ENCODE results near the gene CRELD2. TPM values are rescaled to one million over a fixed set of nuclear protein-coding genes. Genes with fewer than 3 reads are reported as not detected.

Gene CRELD2
- total and polyA plus RNA-seq, 3 experiments from 2014 or later: 49.4 to 53.2 (median 50.7) TPM

DNA sequence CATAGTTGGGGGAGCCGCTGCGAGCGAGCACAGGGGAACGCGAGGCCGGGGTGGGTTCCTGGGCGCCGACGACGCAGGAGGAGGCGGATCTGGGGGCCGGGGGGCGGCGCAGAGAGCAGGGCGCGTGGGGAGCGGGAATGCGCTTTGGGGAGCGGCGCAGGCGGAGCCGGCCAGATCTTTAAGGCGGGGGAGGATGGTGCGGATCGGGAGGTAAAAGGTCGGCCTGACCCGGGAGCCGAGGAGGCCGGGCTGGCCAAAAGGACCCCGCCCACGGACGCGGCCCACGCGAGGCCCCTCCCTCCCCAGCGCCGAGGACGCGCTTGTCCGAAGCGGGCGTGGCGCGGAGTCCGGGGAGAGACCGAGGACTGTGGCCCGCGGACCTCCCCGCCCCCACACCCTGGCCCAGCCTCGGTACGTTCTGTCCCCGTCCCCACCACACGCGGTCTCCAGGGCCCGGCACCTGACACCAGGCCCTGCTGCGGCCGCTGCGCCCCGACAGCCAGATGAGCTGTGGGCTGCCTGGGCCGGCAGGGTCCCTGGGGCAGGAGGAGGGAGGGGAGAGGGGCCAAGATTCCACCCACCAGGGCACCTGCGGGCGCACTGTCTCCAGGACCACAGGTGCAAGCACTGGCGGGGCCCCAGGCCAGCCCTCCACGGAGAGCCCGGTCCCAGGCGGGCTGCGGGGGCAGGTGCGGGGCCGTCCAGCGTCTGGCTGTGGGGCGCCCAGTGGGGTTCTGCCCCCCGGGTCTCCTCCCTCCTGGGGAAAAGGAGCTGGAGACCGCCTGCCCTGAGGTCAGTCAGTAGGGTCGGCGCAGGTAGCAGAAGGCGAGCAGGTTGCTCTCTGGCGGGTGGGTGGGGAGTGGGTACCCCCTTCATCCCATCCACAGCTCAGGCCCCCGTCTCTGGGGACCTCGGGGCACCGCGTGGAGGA, 53.1 kb downstream of the CRELD2 start:
- peak overlapping the region; percentile 47 for H3K27ac ChIP-seq (ENCODE audit: low read depth, low read length)
- ChIA-PET POLR2A (interaction anchor here (0.6 to 3.0 kb wide), 3 partner anchors 10 to 35 kb away, joined by 3 to 30 read pairs (median 5); partner anchors contain the start of gene PIM3), CTCF (interaction anchor here (0.7 to 1.6 kb wide), 4 partner anchors 9 to 38 kb away, joined by 3 to 5 read pairs (median 3); partner anchors contain the start of gene PIM3)
- no peaks in the 10 kb centered on the region for H3K27me3 ChIP-seq (ENCODE audit: insufficient read depth, low read length, poor library complexity, severe bottlenecking)
- no peaks in the 10 kb centered on the region for H3K9me3 ChIP-seq (ENCODE audit: low read length)
- no peaks in the 10 kb centered on the region for H3K36me3 ChIP-seq (ENCODE audit: insufficient read depth, low read length)
- H3K4me3 ChIP-seq (ENCODE audit: low read length): peak overlapping the region; percentile 63
- Mint-ChIP-seq H3K9me3 (peaks cover 0 to 2% (median 0%) of the 10 kb centered on the region in 5 donors), H3K4me3 (peak overlapping the region; percentile 80 to 91 (median 84)), H3K36me3 (peaks cover 0 to 2% (median 0%) of the 10 kb centered on the region in 3 donors), H3K27me3 (peaks cover 0 to 4% of the 10 kb centered on the region in 2 donors), H3K27ac (peak overlapping the region; percentile 18 to 100 (median 98)), H3K4me1 (peaks cover 18 to 36% (median 20%) of the 10 kb centered on the region in 3 donors)
- DNase-seq: peak in 1 of 5 donors; percentile 60
- peaks cover 33% of the 10 kb centered on the region for H3K4me1 ChIP-seq (ENCODE audit: insufficient read depth, low read length)

DNA sequence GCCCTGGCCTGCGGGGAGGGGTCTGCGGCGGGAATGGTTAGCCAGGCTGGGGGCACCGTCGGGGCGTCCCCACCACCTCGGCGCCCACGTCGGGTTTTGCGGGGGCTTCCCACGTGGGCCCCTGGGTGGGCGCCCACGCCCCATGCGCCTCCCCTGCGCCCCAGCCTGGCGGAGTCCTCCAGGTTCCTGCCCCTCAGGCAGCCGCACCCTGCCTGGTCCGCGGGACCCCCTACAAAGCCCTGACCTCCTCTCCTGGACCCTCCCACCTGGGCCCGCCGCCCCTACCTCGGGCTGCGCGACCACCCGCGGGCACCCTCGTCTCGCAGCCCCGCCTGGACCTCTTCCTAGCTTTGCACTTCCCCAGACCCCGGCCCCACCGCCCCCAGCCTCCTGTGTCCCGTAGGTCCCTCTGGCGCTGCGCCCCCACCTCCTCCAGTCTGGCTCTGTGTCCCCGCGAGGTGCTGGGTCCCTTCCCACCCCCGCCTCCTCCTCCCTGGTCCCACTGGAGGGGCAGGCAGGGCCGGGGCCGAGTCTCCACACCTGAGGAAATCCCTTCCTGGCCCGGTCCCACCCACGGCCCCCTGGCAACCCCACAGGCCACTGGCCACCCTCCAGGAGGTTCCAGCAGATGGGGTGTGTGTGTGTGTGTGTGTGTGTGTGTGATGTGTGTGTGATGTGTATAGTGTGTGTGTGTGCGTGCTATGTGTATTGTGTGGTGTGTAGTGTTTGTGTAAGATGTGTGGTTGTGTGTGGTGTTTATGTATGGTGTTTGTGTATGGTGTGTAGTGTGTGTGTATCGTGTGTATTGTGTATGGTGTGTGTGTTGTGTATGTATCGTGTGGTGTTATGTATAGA, 54.0 kb downstream of the CRELD2 start:
- Histone ChIP-seq H3K4me3 (ENCODE audit: low read length) (no peak overlapping the region), H3K27ac (ENCODE audit: low read depth, low read length) (no peak overlapping the region), H3K9me3 (ENCODE audit: low read length) (no peaks in the 10 kb centered on the region), H3K4me1 (ENCODE audit: insufficient read depth, low read length) (peaks cover 32% of the 10 kb centered on the region), H3K27me3 (ENCODE audit: insufficient read depth, low read length, poor library complexity, severe bottlenecking) (no peaks in the 10 kb centered on the region), H3K36me3 (ENCODE audit: insufficient read depth, low read length) (no peaks in the 10 kb centered on the region)
- Mint-ChIP-seq H3K4me1 (peaks cover 23 to 37% (median 25%) of the 10 kb centered on the region in 3 donors), H3K27me3 (peaks cover 0 to 4% of the 10 kb centered on the region in 2 donors), H3K36me3 (peaks cover 0 to 2% (median 0%) of the 10 kb centered on the region in 3 donors), H3K9me3 (peaks cover 0 to 2% (median 0%) of the 10 kb centered on the region in 5 donors), H3K27ac (no peak overlapping the region), H3K4me3 (no peak overlapping the region)
- peak in 1 of 5 donors; percentile 49 for DNase-seq
- CTCF ChIA-PET: interaction anchor here (0.7 kb wide), 1 partner anchor 39 kb away, joined by 3 read pairs; no protein-coding TSS in a partner anchor
- POLR2A ChIA-PET: interaction anchor here (0.6 to 3.0 kb wide), 2 partner anchors 11 to 22 kb away, joined by 5 to 30 read pairs; partner anchors contain the start of gene PIM3

DNA sequence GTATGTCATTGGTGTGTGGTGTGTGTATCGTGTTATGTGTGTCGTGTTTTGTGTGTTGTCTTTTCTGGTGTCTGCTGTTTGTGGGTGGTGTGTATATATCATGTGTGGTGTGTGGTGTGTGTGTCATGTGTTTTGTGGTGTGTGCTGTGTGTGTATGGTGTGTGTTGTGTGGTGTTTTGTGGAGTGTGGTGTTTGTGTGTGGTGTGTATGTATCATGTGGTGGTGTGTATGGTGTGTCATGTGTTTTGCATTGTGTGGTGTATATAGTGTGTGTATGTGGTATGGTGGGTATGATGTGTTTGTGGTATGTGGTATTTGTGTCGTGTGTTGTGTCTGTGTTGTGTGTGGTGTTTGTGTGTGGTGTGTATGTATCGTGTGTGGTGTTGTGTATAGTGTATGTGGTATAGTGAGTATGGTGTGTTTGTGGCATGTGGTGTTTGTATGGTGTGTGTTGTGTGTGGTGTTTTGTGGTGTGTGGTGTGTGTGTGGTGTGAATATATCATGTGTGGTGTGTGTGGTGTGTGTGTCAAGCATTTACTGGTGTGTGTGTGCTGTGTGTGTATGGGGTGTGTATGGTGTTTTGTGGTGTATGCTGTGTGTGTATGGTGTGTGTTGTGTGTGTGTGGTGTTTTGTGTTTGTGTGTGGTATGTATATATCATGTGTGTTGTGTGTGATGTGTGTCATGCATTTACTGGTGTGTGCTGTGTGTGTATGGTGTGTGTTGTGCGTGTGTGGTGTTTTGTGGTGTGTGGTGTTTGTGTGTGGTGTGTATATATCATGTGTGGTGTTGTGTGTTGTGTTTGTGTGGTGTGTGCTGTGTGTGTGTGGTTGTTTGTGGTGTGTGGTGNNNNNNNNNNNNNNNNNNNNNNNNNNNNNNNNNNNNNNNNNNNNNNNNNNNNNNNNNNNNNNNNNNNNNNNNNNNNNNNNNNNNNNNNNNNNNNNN, 54.9 kb downstream of the CRELD2 start:
- Histone ChIP-seq H3K36me3 (ENCODE audit: insufficient read depth, low read length) (no peaks in the 10 kb centered on the region), H3K4me1 (ENCODE audit: insufficient read depth, low read length) (peaks cover 31% of the 10 kb centered on the region), H3K27me3 (ENCODE audit: insufficient read depth, low read length, poor library complexity, severe bottlenecking) (no peaks in the 10 kb centered on the region), H3K9me3 (ENCODE audit: low read length) (no peaks in the 10 kb centered on the region), H3K4me3 (ENCODE audit: low read length) (no peak overlapping the region), H3K27ac (ENCODE audit: low read depth, low read length) (no peak overlapping the region)
- peaks cover 23 to 35% (median 23%) of the 10 kb centered on the region in 3 donors for H3K4me1 Mint-ChIP-seq
- H3K9me3 Mint-ChIP-seq: peaks cover 0 to 2% (median 0%) of the 10 kb centered on the region in 5 donors
- ChIA-PET POLR2A (no interaction called here), CTCF (no interaction called here)
- peaks cover 0 to 2% (median 0%) of the 10 kb centered on the region in 3 donors for H3K36me3 Mint-ChIP-seq
- DNase-seq: no peak
- H3K4me3 Mint-ChIP-seq: no peak overlapping the region
- no peak overlapping the region for H3K27ac Mint-ChIP-seq
- H3K27me3 Mint-ChIP-seq: peaks cover 0 to 4% of the 10 kb centered on the region in 2 donors

DNA sequence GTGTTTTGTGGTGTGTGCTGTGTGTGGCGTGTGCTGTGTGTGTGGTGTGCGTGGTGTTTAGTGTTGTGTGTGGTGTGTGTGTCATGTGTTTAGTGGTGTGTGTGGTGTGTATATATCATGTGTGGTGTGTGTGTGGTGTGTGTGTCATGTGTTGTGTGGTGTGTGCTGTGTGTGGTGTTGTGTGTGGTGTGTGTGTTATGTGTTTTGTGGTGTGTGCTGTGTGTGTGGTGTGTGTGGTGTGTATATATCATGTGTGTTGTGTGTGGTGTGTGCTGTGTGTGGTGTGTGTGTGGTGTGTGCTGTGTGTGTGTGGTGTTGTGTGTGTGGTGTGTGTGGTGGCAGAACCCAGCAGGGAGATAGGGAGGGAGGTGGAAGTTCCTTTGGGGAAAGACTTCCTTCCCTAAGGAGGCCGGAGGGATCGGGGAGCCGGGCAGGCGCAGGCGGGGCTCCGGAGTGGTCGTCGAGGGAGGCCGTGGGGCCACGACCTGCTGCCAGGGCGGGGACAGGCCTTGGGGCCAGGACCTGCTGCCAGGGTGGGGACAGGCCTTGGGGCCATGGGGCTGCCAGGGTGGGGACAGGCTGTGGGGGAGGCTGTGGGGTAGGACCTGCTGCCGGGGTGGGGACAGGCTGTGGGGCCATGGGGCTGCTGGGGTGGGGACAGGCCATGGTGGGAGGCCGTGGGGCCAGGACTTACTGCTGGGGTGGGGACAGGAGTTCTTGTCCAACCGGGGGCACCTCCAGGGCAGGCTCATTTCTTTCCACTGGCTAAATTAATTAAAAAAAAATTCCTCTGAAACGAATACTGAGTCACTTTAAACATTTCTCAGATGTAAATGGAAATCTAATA, 57.3 kb downstream of the CRELD2 start:
- H3K4me3 ChIP-seq (ENCODE audit: low read length): no peak overlapping the region

DNA sequence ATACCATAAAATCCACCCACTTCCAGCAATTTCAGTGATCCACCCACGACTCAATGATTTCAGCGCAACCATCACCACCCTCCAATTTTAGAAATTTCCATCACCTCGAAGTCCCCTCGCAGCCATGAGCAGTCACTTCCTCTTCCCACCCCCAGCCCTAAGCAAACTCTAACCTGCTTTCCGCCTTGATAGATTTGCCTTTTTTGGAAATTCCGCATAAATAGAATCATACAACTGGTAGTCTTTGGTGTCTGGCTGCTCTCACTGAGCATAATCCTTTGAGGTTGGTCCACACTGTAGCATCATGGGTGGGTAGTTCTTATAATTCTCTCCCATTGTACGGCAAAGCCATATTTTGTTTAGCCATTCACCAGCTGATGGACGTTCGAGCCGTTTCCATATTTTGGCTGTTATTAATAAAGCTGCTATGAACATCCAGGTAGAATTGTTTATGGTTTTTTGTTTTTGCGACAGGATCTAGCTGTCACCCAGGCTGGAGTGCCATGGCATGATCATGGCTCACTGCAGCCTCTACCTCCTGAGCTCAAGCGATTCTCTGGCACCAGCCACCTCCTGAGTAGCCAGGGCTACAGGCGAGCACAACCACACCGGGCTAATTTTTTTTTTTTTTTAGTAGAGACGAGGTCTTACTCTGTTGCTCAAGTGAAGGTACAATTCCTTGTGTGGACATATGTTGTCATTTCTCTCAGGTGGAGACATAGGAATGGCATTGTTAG, 58.2 kb downstream of the CRELD2 start:
- CTCF ChIA-PET: interaction anchor here (0.9 to 1.7 kb wide), 3 partner anchors 14 to 53 kb away, joined by 3 to 6 read pairs (median 5); no protein-coding TSS in a partner anchor
- peak overlapping the region in 3 of 7 donors; percentile 13 to 42 (median 15) for H3K4me3 Mint-ChIP-seq
- H3K4me1 Mint-ChIP-seq: peaks cover 15 to 21% (median 17%) of the 10 kb centered on the region in 3 donors
- Histone ChIP-seq H3K9me3 (ENCODE audit: low read length) (peaks cover 5% of the 10 kb centered on the region), H3K27me3 (ENCODE audit: insufficient read depth, low read length, poor library complexity, severe bottlenecking) (no peaks in the 10 kb centered on the region), H3K27ac (ENCODE audit: low read depth, low read length) (no peak overlapping the region), H3K4me1 (ENCODE audit: insufficient read depth, low read length) (peaks cover 17% of the 10 kb centered on the region), H3K36me3 (ENCODE audit: insufficient read depth, low read length) (no peaks in the 10 kb centered on the region), H3K4me3 (ENCODE audit: low read length) (no peak overlapping the region)
- H3K36me3 Mint-ChIP-seq: peaks cover 0 to 14% (median 7%) of the 10 kb centered on the region in 3 donors
- POLR2A ChIA-PET: no interaction called here
- H3K27me3 Mint-ChIP-seq: peaks cover 0 to 11% of the 10 kb centered on the region in 2 donors
- peaks cover 6 to 10% (median 8%) of the 10 kb centered on the region in 5 donors for H3K9me3 Mint-ChIP-seq
- peak in 1 of 5 donors; percentile 53 for DNase-seq
- peak overlapping the region in 7 of 8 donors; percentile 22 to 81 (median 66) for H3K27ac Mint-ChIP-seq

More for the DNA sequence above, 57.3 kb downstream of the CRELD2 start:
- Histone ChIP-seq H3K36me3 (ENCODE audit: insufficient read depth, low read length) (no peaks in the 10 kb centered on the region), H3K27ac (ENCODE audit: low read depth, low read length) (no peak overlapping the region), H3K27me3 (ENCODE audit: insufficient read depth, low read length, poor library complexity, severe bottlenecking) (no peaks in the 10 kb centered on the region), H3K4me1 (ENCODE audit: insufficient read depth, low read length) (peaks cover 19% of the 10 kb centered on the region), H3K9me3 (ENCODE audit: low read length) (peaks cover 5% of the 10 kb centered on the region)
- H3K4me3 Mint-ChIP-seq: peak overlapping the region in 4 of 7 donors; percentile 1 to 48 (median 27)
- H3K36me3 Mint-ChIP-seq: peaks cover 2 to 9% (median 4%) of the 10 kb centered on the region in 3 donors
- H3K27me3 Mint-ChIP-seq: peaks cover 2 to 7% of the 10 kb centered on the region in 2 donors
- ChIA-PET CTCF (interaction anchor here (1.7 kb wide), 1 partner anchor 17 kb away, joined by 5 read pairs; no protein-coding TSS in a partner anchor), POLR2A (no interaction called here)
- H3K9me3 Mint-ChIP-seq: peaks cover 6 to 8% (median 8%) of the 10 kb centered on the region in 5 donors
- DNase-seq: peak in 1 of 5 donors; percentile 51
- peak overlapping the region in 7 of 8 donors; percentile 57 to 93 (median 81) for H3K27ac Mint-ChIP-seq
- peaks cover 18 to 22% (median 22%) of the 10 kb centered on the region in 3 donors for H3K4me1 Mint-ChIP-seq

Measured in CD8-positive, alpha-beta memory T cell (primary cell).